IMR-90 (cell line): ENCODE results near the gene CHD2. TPM values are rescaled to one million over a fixed set of nuclear protein-coding genes. Genes with fewer than 3 reads are reported as not detected.

Source experiments
- ATAC-seq: fragments of 200-7000 bp; cut with Tn5 transposase; 2 replicates; pipeline ENCODE4 v1.9.1; 2020; ENCODE audit warnings: low read depth, mild to moderate bottlenecking, moderate library complexity
- BruUV-seq: library from RNA; stranded (reverse); fragments of 400-500 nt; replicated peaks from 2 replicates; lab custom pipeline; 2021; lab: Mats Ljungman, UMichigan
- CTCF ChIA-PET: fragments of 300-600 bp; formaldehyde crosslinking; extraction: SDS; loops from one replicate; lab custom pipeline; 2021; ENCODE audit warnings: antibody characterized with exemption; lab: Yijun Ruan, JAX
- POLR2A ChIA-PET: fragments of 300-600 bp; sonication (Branson Sonifier 250); formaldehyde crosslinking; loops from one replicate; lab custom pipeline; 2022; ENCODE audit warnings: antibody characterized with exemption; ENCODE audit not compliant: unreplicated experiment; lab: Charles Lee
- DNase-seq: peaks from one replicate; pipeline ENCODE4 v3.0.0; 2013
- H2AFZ ChIP-seq: replicated peaks from 2 replicates; pipeline ENCODE3; 2013; ENCODE audit warnings: low read length, mild to moderate bottlenecking; ENCODE audit not compliant: poor library complexity
- H2AK5ac ChIP-seq: 2 replicates; pipeline ENCODE4 v1.6.1; 2013; ENCODE audit warnings: low read depth, low read length, inconsistent platforms
- H2AK9ac ChIP-seq: replicated peaks from 2 replicates; pipeline ENCODE3; 2013; ENCODE audit warnings: mild to moderate bottlenecking, low read depth, low read length, moderate library complexity; ENCODE audit not compliant: poor library complexity
- H2BK120ac ChIP-seq: 2 replicates; pipeline ENCODE4 v1.6.1; 2013; ENCODE audit warnings: low read depth, low read length, inconsistent platforms
- H2BK15ac ChIP-seq: 3 replicates; pipeline ENCODE4 v1.6.1; 2013; ENCODE audit warnings: low read depth, low read length, inconsistent platforms
- H2BK20ac ChIP-seq: 2 replicates; pipeline ENCODE4 v1.6.1; 2013; ENCODE audit warnings: low read depth, mild to moderate bottlenecking, inconsistent platforms, low read length, moderate library complexity
- H2BK5ac ChIP-seq: 2 replicates; pipeline ENCODE4 v1.6.1; 2013; ENCODE audit warnings: mild to moderate bottlenecking, low read depth, low read length, inconsistent platforms; ENCODE audit not compliant: poor library complexity, severe bottlenecking
- H3K14ac ChIP-seq: replicated peaks from 2 replicates; pipeline ENCODE4 v1.6.1; 2013; ENCODE audit warnings: low read depth, low read length, inconsistent platforms
- H3K18ac ChIP-seq: 2 replicates; pipeline ENCODE4 v1.6.1; 2013; ENCODE audit warnings: low read depth, low read length, control low read depth
- H3K23ac ChIP-seq: 2 replicates; pipeline ENCODE4 v1.6.1; 2013; ENCODE audit warnings: low read depth, low read length, inconsistent platforms
- H3K27ac ChIP-seq: 2 replicates; pipeline ENCODE4 v1.5.1; 2013; ENCODE audit warnings: mild to moderate bottlenecking, control low read depth, low read length; ENCODE audit not compliant: insufficient read depth
- H3K27me3 ChIP-seq: 2 replicates; pipeline ENCODE4 v1.6.1; 2013; ENCODE audit warnings: low read length; ENCODE audit not compliant: control insufficient read depth, insufficient read depth
- H3K36me3 ChIP-seq: 2 replicates; pipeline ENCODE4 v1.6.1; 2013; ENCODE audit warnings: low read length, mixed read lengths; ENCODE audit not compliant: control insufficient read depth, insufficient read depth
- H3K4ac ChIP-seq: 2 replicates; pipeline ENCODE4 v1.6.1; 2013; ENCODE audit warnings: low read depth, low read length, inconsistent platforms
- H3K4me1 ChIP-seq: 2 replicates; pipeline ENCODE4 v1.6.1; 2013; ENCODE audit warnings: low read length, mixed read lengths; ENCODE audit not compliant: control insufficient read depth, insufficient read depth
- H3K4me2 ChIP-seq: 2 replicates; pipeline ENCODE4 v1.6.1; 2013; ENCODE audit warnings: low read depth, mild to moderate bottlenecking, control low read depth, low read length, moderate library complexity
- H3K4me3 ChIP-seq: 2 replicates; pipeline ENCODE4 v1.5.1; 2013; ENCODE audit warnings: low read depth, mild to moderate bottlenecking, control low read depth, low read length, moderate library complexity; ENCODE audit not compliant: insufficient read depth
- H3K56ac ChIP-seq: 2 replicates; pipeline ENCODE4 v1.6.1; 2013; ENCODE audit warnings: low read length, inconsistent platforms; ENCODE audit not compliant: insufficient read depth; ENCODE audit errors: extremely low read depth
- H3K79me1 ChIP-seq, 2 experiments: 2 replicates each; pipeline ENCODE4 v1.6.1; 2013; ENCODE audit warnings: low read length in 2 of 2, inconsistent platforms in 1 of 2, low read depth in 1 of 2
- H3K9ac ChIP-seq: 2 replicates; pipeline ENCODE4 v1.6.1; 2013; ENCODE audit warnings: low read depth, low read length, control low read depth
- H3K9me1 ChIP-seq: 2 replicates; pipeline ENCODE4 v1.6.1; 2013; ENCODE audit warnings: low read length, inconsistent platforms; ENCODE audit not compliant: insufficient read depth
- H3K9me3 ChIP-seq: 2 replicates; pipeline ENCODE4 v1.6.1; 2013; ENCODE audit warnings: low read length; ENCODE audit not compliant: control insufficient read depth, insufficient read depth
- H4K20me1 ChIP-seq: 2 replicates; pipeline ENCODE4 v1.6.1; 2013; ENCODE audit warnings: low read length, inconsistent platforms; ENCODE audit not compliant: insufficient read depth
- H4K5ac ChIP-seq: 2 replicates; pipeline ENCODE4 v1.6.1; 2013; ENCODE audit warnings: mild to moderate bottlenecking, low read depth, low read length, control low read depth
- H4K8ac ChIP-seq, 2 experiments: 2 replicates each; pipeline ENCODE4 v1.6.1; 2013; ENCODE audit warnings: low read depth in 2 of 2, low read length in 2 of 2, control low read depth in 1 of 2, inconsistent platforms in 1 of 2
- H4K91ac ChIP-seq: 2 replicates; pipeline ENCODE4 v1.6.1; 2013; ENCODE audit warnings: low read depth, low read length, inconsistent platforms; ENCODE audit not compliant: insufficient read depth
- BHLHE40 ChIP-seq: fragments of 150-350 bp; IDR thresholded peaks from 2 replicates; pipeline ENCODE4 v1.6.1; 2016; ENCODE audit warnings: mild to moderate bottlenecking, low read depth, low read length
- CHD1 ChIP-seq: IDR thresholded peaks from 2 replicates; pipeline ENCODE4 v1.6.1; 2012; ENCODE audit warnings: low read depth, low read length, improper control_type of control experiment
- MXI1 ChIP-seq: IDR thresholded peaks from 2 replicates; pipeline ENCODE4 v1.6.1; 2012; ENCODE audit warnings: low read depth, mild to moderate bottlenecking, low read length, moderate library complexity, borderline replicate concordance
- NFE2L2 ChIP-seq: fragments of 150-350 bp; IDR thresholded peaks from 2 replicates; pipeline ENCODE4 v1.6.1; 2016; ENCODE audit warnings: low read depth, mild to moderate bottlenecking, low read length
- POLR2A ChIP-seq: IDR thresholded peaks from 2 replicates; pipeline ENCODE4 v1.6.1; 2012; ENCODE audit warnings: mild to moderate bottlenecking, low read depth, low read length
- RAD21 ChIP-seq: IDR thresholded peaks from 2 replicates; pipeline ENCODE4 v1.6.1; 2012; ENCODE audit warnings: low read length, improper control_type of control experiment
- SMC3 ChIP-seq: fragments of 150-350 bp; IDR thresholded peaks from 2 replicates; pipeline ENCODE4 v1.6.1; 2016; ENCODE audit warnings: low read depth, mild to moderate bottlenecking, antibody characterized with exemption, low read length, moderate library complexity
- WGBS, 2 experiments: methylation state at CpG; one replicate each; pipeline versions ENCODE4 v1.1.5 to v1.1.7; 2013; ENCODE audit warnings: missing lambda C conversion rate in 2 of 2; ENCODE audit not compliant: insufficient read length in 1 of 2; ENCODE audit errors: extremely low coverage in 2 of 2; 5-methylcytosine and 5-hydroxymethylcytosine counted together
- dilution Hi-C: fragments of 300-500 bp; cut with HindIII; formaldehyde crosslinking; loops from one replicate; pipeline ENCODE4 v1.14.3; 2018; ENCODE audit warnings: low sequenced_read_pairs; ENCODE audit not compliant: unreplicated experiment
- in situ Hi-C: fragments of 300-500 bp; cut with MboI; formaldehyde crosslinking; loops from 3 replicates; pipeline ENCODE4 v1.14.3; 2019; ENCODE audit warnings: low sequenced_read_pairs, inconsistent platforms, mixed read lengths
- intact Hi-C: fragments of 100-400 bp; cut with micrococcal nuclease; formaldehyde crosslinking; loops from 2 replicates; pipeline ENCODE4 v1.10.0; 2022
- polyA plus RNA-seq, 3 experiments: library from polyadenylated mRNA; depleted of rRNA; stranded (reverse); fragments of >200 nt; gene quantifications; 2 replicates each; pipeline ENCODE4 v1.2.3, GENCODE V29; 2012; ENCODE audit warnings: low replicate concordance in 1 of 3
- total RNA-seq: library from RNA; depleted of rRNA; stranded (reverse); fragments of >200 nt; gene quantifications from 2 replicates; pipeline ENCODE4 v1.2.3, GENCODE V29; 2012
- TF ChIP-seq, protein P1 (sequence below): fragments of 150-350 bp; IDR thresholded peaks from 2 replicates; pipeline ENCODE4 v1.6.1; 2017; ENCODE audit warnings: mild to moderate bottlenecking, antibody characterized with exemption, low read length, low read depth

The CHD2 gene
- total and polyA plus RNA-seq, 2 of the 4 experiments (the other 2 are of a cell fraction) = 44.9 to 64.7 TPM

DNA sequence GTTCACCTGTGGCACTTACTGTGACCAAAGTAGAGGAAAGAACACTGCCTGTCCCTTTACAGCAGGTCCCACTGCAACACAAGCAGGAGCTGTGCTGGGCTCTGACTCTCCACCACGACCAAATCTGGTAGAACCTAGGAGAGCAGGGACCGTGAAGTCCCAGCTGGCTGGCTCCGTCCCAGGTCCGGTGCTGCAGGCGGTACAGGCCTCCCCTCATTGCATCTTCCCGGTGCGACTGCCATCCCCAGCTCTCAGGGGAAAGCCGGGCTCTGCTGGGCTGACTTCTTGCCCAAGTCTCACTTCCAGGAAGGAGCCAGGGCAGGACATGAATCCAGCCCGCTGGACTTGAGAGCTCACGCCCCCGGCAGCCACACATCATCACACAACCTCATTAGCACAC lies 155.1 kb downstream of the CHD2 start:
- Histone ChIP-seq H3K14ac (no peak overlapping the region), H2BK5ac (no peak overlapping the region), H3K27ac (no peak overlapping the region), H2AK9ac (no peak overlapping the region), H3K36me3 (no peaks in the 10 kb centered on the region), H4K91ac (no peak overlapping the region), H2AFZ (peak overlapping the region; percentile 51), H3K23ac (no peak overlapping the region), H3K79me1 (no peaks in the 10 kb centered on the region), H3K9ac (no peak overlapping the region), H3K56ac (no peak overlapping the region), H2BK20ac (no peak overlapping the region), H2AK5ac (no peak overlapping the region), H2BK120ac (no peak overlapping the region), H4K5ac (no peak overlapping the region), H3K4ac (no peak overlapping the region), H3K4me1 (no peaks in the 10 kb centered on the region), H4K20me1 (no peaks in the 10 kb centered on the region), H3K9me1 (no peaks in the 10 kb centered on the region), H2BK15ac (no peak overlapping the region), H3K4me2 (no peak overlapping the region), H3K27me3 (peaks cover 11% of the 10 kb centered on the region), H4K8ac (no peak overlapping the region), H3K4me3 (no peak overlapping the region), H3K9me3 (no peaks in the 10 kb centered on the region), H3K18ac (no peak overlapping the region)
- no peak for ATAC-seq
- ChIA-PET POLR2A (no interaction called here), CTCF (interaction anchor here (1.3 kb wide), 1 partner anchor 1065 kb away, joined by 3 read pairs; no protein-coding TSS in a partner anchor)
- dilution Hi-C loops = no loop called here
- DNase-seq = no peak
- no TSS peak for BruUV-seq
- WGBS, 2 experiments = 54% methylated on average over 6 of the region's 11 CpGs; no CpG with 5 or more reads in 1 of the 2 experiments
- intact Hi-C loops = no loop called here
- in situ Hi-C loops = no loop called here
- TF ChIP-seq MXI1 (no peak), NFE2L2 (no peak), POLR2A (no peak), SMC3 (no peak), BHLHE40 (no peak), RAD21 (no peak), CHD1 (no peak)
- TF ChIP-seq, protein P1, sequence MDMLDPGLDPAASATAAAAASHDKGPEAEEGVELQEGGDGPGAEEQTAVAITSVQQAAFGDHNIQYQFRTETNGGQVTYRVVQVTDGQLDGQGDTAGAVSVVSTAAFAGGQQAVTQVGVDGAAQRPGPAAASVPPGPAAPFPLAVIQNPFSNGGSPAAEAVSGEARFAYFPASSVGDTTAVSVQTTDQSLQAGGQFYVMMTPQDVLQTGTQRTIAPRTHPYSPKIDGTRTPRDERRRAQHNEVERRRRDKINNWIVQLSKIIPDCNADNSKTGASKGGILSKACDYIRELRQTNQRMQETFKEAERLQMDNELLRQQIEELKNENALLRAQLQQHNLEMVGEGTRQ = no peak
